ENCODE results near the gene ZNF664. TPM values are rescaled to one million over a fixed set of nuclear protein-coding genes. Genes with fewer than 3 reads are reported as not detected.

ZNF664 gene
- total and polyA plus RNA-seq, 2 experiments from 2014 or later, result 40.5 to 115 TPM

DNA sequence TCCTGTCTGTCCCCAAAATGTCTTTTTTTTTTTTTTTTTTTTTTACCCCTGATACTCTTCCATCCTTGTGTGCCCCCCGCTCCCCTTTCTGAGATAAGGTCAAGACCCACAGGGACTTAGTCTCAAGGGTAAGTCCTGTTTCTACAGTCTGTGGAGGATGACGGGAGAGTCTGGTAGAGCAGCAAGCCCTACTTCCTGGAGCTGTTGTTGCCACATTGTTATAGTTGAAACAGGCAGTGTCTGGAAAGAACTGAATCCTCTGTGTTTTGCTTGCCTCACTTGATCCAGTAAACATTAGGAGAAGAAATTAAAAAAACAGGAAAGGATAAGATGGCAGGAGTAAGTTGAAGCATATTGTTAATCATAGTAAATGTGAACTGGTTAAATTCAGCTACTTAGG, 45.5 kb downstream of the ZNF664 start:
- peaks cover under 1% of the 10 kb centered on the region for H3K36me3 ChIP-seq
- no peak overlapping the region for H3K4me3 ChIP-seq
- H3K9me3 ChIP-seq (ENCODE audit: low read depth), result no peaks in the 10 kb centered on the region
- TF ChIP-seq, protein P1, sequence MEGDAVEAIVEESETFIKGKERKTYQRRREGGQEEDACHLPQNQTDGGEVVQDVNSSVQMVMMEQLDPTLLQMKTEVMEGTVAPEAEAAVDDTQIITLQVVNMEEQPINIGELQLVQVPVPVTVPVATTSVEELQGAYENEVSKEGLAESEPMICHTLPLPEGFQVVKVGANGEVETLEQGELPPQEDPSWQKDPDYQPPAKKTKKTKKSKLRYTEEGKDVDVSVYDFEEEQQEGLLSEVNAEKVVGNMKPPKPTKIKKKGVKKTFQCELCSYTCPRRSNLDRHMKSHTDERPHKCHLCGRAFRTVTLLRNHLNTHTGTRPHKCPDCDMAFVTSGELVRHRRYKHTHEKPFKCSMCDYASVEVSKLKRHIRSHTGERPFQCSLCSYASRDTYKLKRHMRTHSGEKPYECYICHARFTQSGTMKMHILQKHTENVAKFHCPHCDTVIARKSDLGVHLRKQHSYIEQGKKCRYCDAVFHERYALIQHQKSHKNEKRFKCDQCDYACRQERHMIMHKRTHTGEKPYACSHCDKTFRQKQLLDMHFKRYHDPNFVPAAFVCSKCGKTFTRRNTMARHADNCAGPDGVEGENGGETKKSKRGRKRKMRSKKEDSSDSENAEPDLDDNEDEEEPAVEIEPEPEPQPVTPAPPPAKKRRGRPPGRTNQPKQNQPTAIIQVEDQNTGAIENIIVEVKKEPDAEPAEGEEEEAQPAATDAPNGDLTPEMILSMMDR (IDR thresholded peaks at IDR 0.05; ENCODE audit: low read depth, low read length), result no peak
- no peak for DNase-seq (ENCODE audit: low read depth in 1 of 2, low spot score in 1 of 2)
- no peaks in the 10 kb centered on the region for H3K4me1 ChIP-seq (ENCODE audit: low read depth)
- H3K27me3 ChIP-seq, result no peaks in the 10 kb centered on the region
- no peak overlapping the region for H3K27ac ChIP-seq

DNA sequence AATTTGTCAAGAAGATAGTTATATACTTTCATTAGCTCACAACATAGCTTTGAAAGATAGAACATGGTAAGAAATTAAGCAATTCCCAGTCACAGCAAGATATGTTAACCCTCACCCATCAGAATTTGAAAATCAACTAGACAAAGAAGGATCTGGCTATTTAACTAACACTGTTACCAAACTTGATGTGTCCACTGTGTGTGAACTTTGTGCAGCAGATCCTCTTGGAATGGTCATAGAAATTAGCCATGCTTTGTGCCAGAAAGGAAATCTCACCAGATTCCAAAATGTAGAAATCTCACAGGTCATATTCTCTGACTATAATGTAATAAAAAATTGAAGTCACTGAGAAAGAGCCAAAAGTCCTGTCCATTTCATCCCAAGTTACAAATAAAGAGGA, 46.1 kb downstream of the ZNF664 start:
- TF ChIP-seq, protein P1 (IDR thresholded peaks at IDR 0.05; ENCODE audit: low read depth, low read length), result no peak
- no peaks in the 10 kb centered on the region for H3K36me3 ChIP-seq
- no peaks in the 10 kb centered on the region for H3K9me3 ChIP-seq (ENCODE audit: low read depth)
- no peak overlapping the region for H3K4me3 ChIP-seq
- no peak overlapping the region for H3K27ac ChIP-seq
- no peaks in the 10 kb centered on the region for H3K27me3 ChIP-seq
- DNase-seq (ENCODE audit: low read depth in 1 of 2, low spot score in 1 of 2), result no peak
- H3K4me1 ChIP-seq (ENCODE audit: low read depth), result no peaks in the 10 kb centered on the region

GRCh38 chr12:124020514-124020949, 47.5 kb downstream of the ZNF664 start:
- H3K27me3 ChIP-seq, result no peaks in the 10 kb centered on the region

GRCh38 chr12:124021007-124021406, 48.0 kb downstream of the ZNF664 start:
- no peaks in the 10 kb centered on the region for H3K9me3 ChIP-seq (ENCODE audit: low read depth)
- no peak overlapping the region for H3K27ac ChIP-seq
- TF ChIP-seq, protein P1 (IDR thresholded peaks at IDR 0.05; ENCODE audit: low read depth, low read length), result no peak
- no peak overlapping the region for H3K4me3 ChIP-seq
- no peaks in the 10 kb centered on the region for H3K27me3 ChIP-seq
- H3K36me3 ChIP-seq, result no peaks in the 10 kb centered on the region
- peaks cover 8% of the 10 kb centered on the region for H3K4me1 ChIP-seq (ENCODE audit: low read depth)
- peak in 1 of 2 donors; percentile 13 for DNase-seq (ENCODE audit: low read depth in 1 of 2, low spot score in 1 of 2)

More at GRCh38 chr12:124020514-124020949, 47.5 kb downstream of the ZNF664 start:
- Histone ChIP-seq H3K9me3 (ENCODE audit: low read depth) (no peaks in the 10 kb centered on the region), H3K27ac (no peak overlapping the region), H3K4me3 (no peak overlapping the region), H3K36me3 (no peaks in the 10 kb centered on the region), H3K4me1 (ENCODE audit: low read depth) (peaks cover 3% of the 10 kb centered on the region)
- TF ChIP-seq, protein P1 (IDR thresholded peaks at IDR 0.05; ENCODE audit: low read depth, low read length), result no peak
- peak in 1 of 2 donors; percentile 88 for DNase-seq (ENCODE audit: low read depth in 1 of 2, low spot score in 1 of 2)

DNA sequence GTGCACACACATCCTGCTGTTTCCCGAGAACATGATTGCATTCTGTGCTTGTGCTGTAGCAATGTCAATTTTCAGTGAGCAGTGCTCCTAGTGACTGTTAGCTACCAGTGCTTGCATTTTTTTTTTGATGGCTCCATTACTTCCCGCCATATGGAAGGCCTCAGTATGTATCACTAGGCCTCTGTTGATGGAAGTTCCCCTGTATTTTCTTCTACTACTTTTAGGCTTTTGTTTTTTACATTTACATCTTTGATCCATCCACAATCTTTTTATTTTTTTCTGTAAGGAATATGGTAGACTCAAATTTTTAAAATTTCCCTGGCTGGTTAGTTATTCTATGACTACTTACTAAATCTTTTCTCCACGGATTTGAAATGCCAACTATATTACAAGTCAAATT, 49.1 kb downstream of the ZNF664 start:
- DNase-seq (ENCODE audit: low read depth in 1 of 2, low spot score in 1 of 2), result no peak
- H3K27ac ChIP-seq, result no peak overlapping the region
- no peaks in the 10 kb centered on the region for H3K36me3 ChIP-seq
- no peaks in the 10 kb centered on the region for H3K27me3 ChIP-seq
- no peak overlapping the region for H3K4me3 ChIP-seq
- peaks cover 12% of the 10 kb centered on the region for H3K4me1 ChIP-seq (ENCODE audit: low read depth)
- TF ChIP-seq, protein P1 (IDR thresholded peaks at IDR 0.05; ENCODE audit: low read depth, low read length), result no peak
- H3K9me3 ChIP-seq (ENCODE audit: low read depth), result no peaks in the 10 kb centered on the region

- TF ChIP-seq, protein P1 (IDR thresholded peaks at IDR 0.05; ENCODE audit: low read depth, low read length), result no peak
- H3K9me3 ChIP-seq (ENCODE audit: low read depth), result no peaks in the 10 kb centered on the region
- no peak for DNase-seq (ENCODE audit: low read depth in 1 of 2, low spot score in 1 of 2)
- no peak overlapping the region for H3K4me3 ChIP-seq
- H3K36me3 ChIP-seq, result no peaks in the 10 kb centered on the region
- peaks cover 15% of the 10 kb centered on the region for H3K4me1 ChIP-seq (ENCODE audit: low read depth)
- H3K27me3 ChIP-seq, result no peaks in the 10 kb centered on the region
- H3K27ac ChIP-seq, result peak overlapping the region; percentile 48
These were observed 51.3 kb downstream of the ZNF664 start for GRCh38 chr12:124024263-124024678.
